GM12878 (cell line): Measurements from ENCODE around the gene MINAR2. TPM values are rescaled to one million over a fixed set of nuclear protein-coding genes. Genes with fewer than 3 reads are reported as not detected.

Source experiments
- ATAC-seq: fragments of 200-7000 bp; cut with Tn5 transposase; 3 replicates; pipeline ENCODE4 v1.9.1; 2020; ENCODE audit warnings: mild to moderate bottlenecking, moderate library complexity
- BruUV-seq: library from RNA; stranded (reverse); fragments of 400-500 nt; replicated peaks from 2 replicates; lab custom pipeline; 2021; lab: Mats Ljungman, UMichigan
- CTCF ChIA-PET: fragments of 300-600 bp; sonication (Branson Sonifier 250); formaldehyde crosslinking; extraction: SDS; loops from one replicate; lab custom pipeline; 2021; ENCODE audit warnings: inconsistent platforms; lab: Yijun Ruan, JAX
- POLR2A ChIA-PET: fragments of 350-600 bp; formaldehyde crosslinking; extraction: SDS; loops from one replicate; lab custom pipeline; 2021; ENCODE audit warnings: inconsistent platforms; lab: Charles Lee
- RAD21 ChIA-PET: fragments of 300-600 bp; sonication (Branson Sonifier 250); formaldehyde crosslinking; loops from one replicate; lab custom pipeline; 2023; ENCODE audit warnings: antibody characterized with exemption; ENCODE audit not compliant: unreplicated experiment; lab: Charles Lee
- SMC1A ChIA-PET: fragments of 300-600 bp; sonication (Branson Sonifier 250); formaldehyde crosslinking; loops from one replicate; lab custom pipeline; 2023; ENCODE audit not compliant: unreplicated experiment, uncharacterized antibody; lab: Charles Lee
- DNase-seq: peaks from one replicate; pipeline ENCODE4 v3.0.0-alpha.2; 2011; ENCODE audit warnings: low read depth, low spot score
- FAIRE-seq: peaks from 3 replicates; lab custom pipeline; 2011; peaks lifted over from hg19 to GRCh38; lab: Jason Lieb, UNC
- H2AFZ ChIP-seq: 2 replicates; pipeline ENCODE4 v1.6.0; 2011; ENCODE audit warnings: low read depth, low read length, control low read depth; ENCODE audit not compliant: control insufficient read depth
- H3K27ac ChIP-seq: 2 replicates; pipeline ENCODE4 v1.5.1; 2011; ENCODE audit warnings: control low read depth; ENCODE audit not compliant: control insufficient read depth, insufficient read depth
- H3K27me3 ChIP-seq, 2 experiments: replicated peaks in 1 of 2; 2 replicates each; pipeline versions ENCODE4 v1.6.0 to v1.6.1; 2011; ENCODE audit warnings: low read length in 1 of 2; ENCODE audit not compliant: control insufficient read depth in 2 of 2, insufficient read depth in 2 of 2
- H3K36me3 ChIP-seq, 2 experiments: 2 replicates each; pipeline ENCODE4 v1.5.1; 2011; ENCODE audit warnings: low read length in 1 of 2; ENCODE audit not compliant: control insufficient read depth in 2 of 2, insufficient read depth in 2 of 2
- H3K4me1 ChIP-seq: 2 replicates; pipeline ENCODE4 v1.6.1; 2011; ENCODE audit warnings: mild to moderate bottlenecking, low read length, moderate library complexity, mixed read lengths; ENCODE audit not compliant: control insufficient read depth, insufficient read depth
- H3K4me2 ChIP-seq: 2 replicates; pipeline ENCODE4 v1.6.0; 2011; ENCODE audit warnings: control low read depth; ENCODE audit not compliant: control insufficient read depth, insufficient read depth
- H3K4me3 ChIP-seq: fragments of 200-600 bp; sonication (generic); 2 replicates; pipeline ENCODE4 v1.5.1; 2016
- H3K79me2 ChIP-seq: 2 replicates; pipeline ENCODE4 v1.6.0; 2011; ENCODE audit warnings: low read length; ENCODE audit not compliant: control insufficient read depth, insufficient read depth
- H3K9ac ChIP-seq: 2 replicates; pipeline ENCODE4 v1.8.0; 2011; ENCODE audit warnings: low read length, control low read depth, mixed read lengths; ENCODE audit not compliant: control insufficient read depth, insufficient read depth
- H3K9me3 ChIP-seq: replicated peaks from 3 replicates; pipeline ENCODE4 v1.5.1; 2011; ENCODE audit warnings: mild to moderate bottlenecking, low read length; ENCODE audit not compliant: control insufficient read depth, insufficient read depth
- H4K20me1 ChIP-seq: 2 replicates; pipeline ENCODE4 v1.6.0; 2011; ENCODE audit not compliant: control insufficient read depth, insufficient read depth
- CEBPB ChIP-seq, 2 experiments: fragments of 150-350 bp in 1 of 2; IDR thresholded peaks; 2 replicates each; pipeline ENCODE4 v1.6.1; 2012 to 2014; ENCODE audit warnings: low read depth in 2 of 2, low read length in 2 of 2, borderline replicate concordance in 1 of 2, inconsistent platforms in 1 of 2
- CREM ChIP-seq: IDR thresholded peaks from 2 replicates; pipeline ENCODE4 v1.6.1; 2014; ENCODE audit warnings: antibody characterized with exemption, low read depth
- HCFC1 ChIP-seq: fragments of 150-350 bp; IDR thresholded peaks from 2 replicates; pipeline ENCODE4 v1.6.1; 2014; ENCODE audit warnings: low read length
- IRF4 ChIP-seq: IDR thresholded peaks from 2 replicates; pipeline ENCODE4 v1.6.1; 2011; ENCODE audit warnings: low read depth, low read length
- LARP7 ChIP-seq: fragments of 450-650 bp; IDR thresholded peaks from 2 replicates; pipeline ENCODE4 v1.6.1; 2017; ENCODE audit warnings: mild to moderate bottlenecking
- MTA2 ChIP-seq: fragments of 450-650 bp; IDR thresholded peaks from 2 replicates; pipeline ENCODE4 v1.6.1; 2016; ENCODE audit warnings: low read depth, mild to moderate bottlenecking, moderate library complexity
- MYB ChIP-seq: fragments of 150-350 bp; IDR thresholded peaks from 2 replicates; pipeline ENCODE4 v1.6.1; 2014; ENCODE audit warnings: mild to moderate bottlenecking, low read depth, low read length, borderline replicate concordance
- NBN ChIP-seq: fragments of 450-650 bp; IDR thresholded peaks from 2 replicates; pipeline ENCODE4 v1.6.1; 2016
- POLR2AphosphoS5 ChIP-seq: IDR thresholded peaks from 2 replicates; pipeline ENCODE4 v1.6.1; 2011; ENCODE audit warnings: mild to moderate bottlenecking, low read length, inconsistent platforms
- SKIL ChIP-seq: fragments of 450-650 bp; IDR thresholded peaks from 2 replicates; pipeline ENCODE4 v1.6.1; 2017; ENCODE audit warnings: mild to moderate bottlenecking, low read depth, inconsistent platforms; ENCODE audit not compliant: poor library complexity, severe bottlenecking
- STAT3 ChIP-seq: IDR thresholded peaks from 2 replicates; pipeline ENCODE4 v1.6.1; 2011; ENCODE audit warnings: low read depth, low read length, improper control_type of control experiment
- TARDBP ChIP-seq: IDR thresholded peaks from 2 replicates; pipeline ENCODE4 v1.6.1; 2016; ENCODE audit warnings: borderline replicate concordance
- USF1 ChIP-seq: IDR thresholded peaks from 2 replicates; pipeline ENCODE4 v1.6.1; 2011; ENCODE audit warnings: borderline replicate concordance, low read depth, mild to moderate bottlenecking, moderate library complexity, mixed read lengths, low read length; ENCODE audit not compliant: insufficient read depth; ENCODE audit errors: extremely low read length
- ZNF207 ChIP-seq: fragments of 450-650 bp; IDR thresholded peaks from 2 replicates; pipeline ENCODE4 v1.6.1; 2014; ENCODE audit warnings: antibody characterized with exemption, mild to moderate bottlenecking, borderline replicate concordance
- ZNF384 ChIP-seq: IDR thresholded peaks from 2 replicates; pipeline ENCODE4 v1.6.1; 2012; ENCODE audit warnings: low read depth, mild to moderate bottlenecking, low read length, improper control_type of control experiment, borderline replicate concordance
- ZNF592 ChIP-seq: fragments of 450-650 bp; IDR thresholded peaks from 2 replicates; pipeline ENCODE4 v1.6.1; 2017; ENCODE audit warnings: mild to moderate bottlenecking, moderate library complexity
- ZZZ3 ChIP-seq: IDR thresholded peaks from 2 replicates; pipeline ENCODE4 v1.6.1; 2011; ENCODE audit warnings: low read depth; ENCODE audit not compliant: control insufficient read depth, insufficient read length
- WGBS: methylation state at CpG from one replicate; pipeline ENCODE4 v1.1.6; 2016; ENCODE audit warnings: low lambda C conversion rate; ENCODE audit not compliant: insufficient replicate concordance, insufficient coverage; ENCODE audit errors: missing lambda C conversion rate; 5-methylcytosine and 5-hydroxymethylcytosine counted together
- in situ Hi-C: fragments of 300-500 bp; cut with MboI; formaldehyde crosslinking; loops from 9 replicates; pipeline ENCODE4 v1.14.3; 2018; ENCODE audit warnings: mixed read lengths
- intact Hi-C: fragments of 100-400 bp; cut with micrococcal nuclease; formaldehyde crosslinking; loops from one replicate; pipeline ENCODE4 v1.14.2; 2022; ENCODE audit not compliant: unreplicated experiment
- polyA plus RNA-seq, 11 experiments: library from polyadenylated mRNA; depleted of rRNA in 4 of 11; unstranded in 6 of 11; stranded (reverse) in 5 of 11; fragments of >200 nt; fragmentation: Nextera tagmentation in 4 of 11; fragmentation: Illumina TruSeq in 1 of 11; extraction: Ambion mirVana in 4 of 11; extraction: Trizol in 1 of 11; gene quantifications; 1 replicate in 1 of 11; 2 replicates in 10 of 11; pipeline versions ENCODE4 v1.2.1 to v1.2.3, GENCODE V29; 2011 to 2016; ENCODE audit warnings: inconsistent platforms in 2 of 11, missing spikeins in 2 of 11, low read depth in 1 of 11
- total RNA-seq, 4 experiments: library from RNA; depleted of rRNA in 3 of 4; stranded (reverse); fragments of >200 nt in 3 of 4; fragmentation: Illumina TruSeq in 1 of 4; extraction: Trizol in 1 of 4; gene quantifications; 2 replicates each; pipeline versions ENCODE4 v1.2.1 to v1.2.3, GENCODE V29; 2013 to 2021

Gene MINAR2
- total and polyA plus RNA-seq, 10 of the 15 experiments (the other 5 are each of a cell fraction or from before 2014, with no cell fraction given) = 0.03 to 0.07 TPM; not detected in 8

GRCh38 chr5:129743541-129744187 is 4.2 kb upstream of the MINAR2 start (continued):
- TF ChIP-seq ZNF592 = no peak
- no peak for TF ChIP-seq NBN

GRCh38 chr5:129745997-129746396 is 1.9 kb upstream of the MINAR2 start:
- Histone ChIP-seq H3K4me1 (no peaks in the 10 kb centered on the region), H3K79me2 (no peaks in the 10 kb centered on the region), H3K27me3 (no peaks in the 10 kb centered on the region), H3K9me3 (no peaks in the 10 kb centered on the region), H3K4me3 (no peak overlapping the region), H3K27ac (no peak overlapping the region), H3K4me2 (no peak overlapping the region), H3K36me3 (no peaks in the 10 kb centered on the region), H3K9ac (no peak overlapping the region), H4K20me1 (no peaks in the 10 kb centered on the region), H2AFZ (no peak overlapping the region)
- ChIA-PET RAD21 (no interaction called here), SMC1A (no interaction called here), CTCF (no interaction called here), POLR2A (no interaction called here)
- FAIRE-seq (no peak), ATAC-seq (no peak), DNase-seq (no peak)
- WGBS = 23% methylated on average over 4 of the region's 4 CpGs
- intact Hi-C loops (no loop called here), in situ Hi-C loops (no loop called here)
- no TSS peak for BruUV-seq
- TF ChIP-seq USF1 (no peak), SKIL (no peak), CEBPB (IDR thresholded peaks at IDR 0.05; ENCODE audit: borderline replicate concordance in 1 of 2, low read depth in 2 of 2, low read length in 2 of 2) (no peak), STAT3 (no peak), HCFC1 (no peak), NBN (no peak), ZNF384 (no peak), IRF4 (no peak), MYB (no peak), ZZZ3 (no peak), LARP7 (no peak), POLR2AphosphoS5 (no peak), CREM (no peak), MTA2 (no peak), ZNF207 (no peak), TARDBP (no peak)
